ENCODE results near the gene CD101.

The CD101 gene

GRCh38 chr1:116984406-116985160, 17.0 kb upstream of the CD101 start:
- no peak for DNase-seq (ENCODE audit: low spot score)
- TF ChIP-seq CTCF (IDR thresholded peaks at IDR 0.05; ENCODE audit: borderline replicate concordance, control extremely low read depth, extremely low read depth, insufficient read depth, missing control alignments): no peak
- in situ Hi-C loops (cut with MboI; ENCODE audit: low sequenced_read_pairs, unreplicated experiment): no loop called here

GRCh38 chr1:116986421-116987255, 14.9 kb upstream of the CD101 start:
- no peak for TF ChIP-seq CTCF (IDR thresholded peaks at IDR 0.05; ENCODE audit: borderline replicate concordance, control extremely low read depth, extremely low read depth, insufficient read depth, missing control alignments)
- DNase-seq (ENCODE audit: low spot score): no peak
- in situ Hi-C loops (cut with MboI; ENCODE audit: low sequenced_read_pairs, unreplicated experiment): no loop called here

GRCh38 chr1:116987256-116987555, 14.4 kb upstream of the CD101 start:
- no peak for TF ChIP-seq CTCF (IDR thresholded peaks at IDR 0.05; ENCODE audit: borderline replicate concordance, control extremely low read depth, extremely low read depth, insufficient read depth, missing control alignments)
- in situ Hi-C loops (cut with MboI; ENCODE audit: low sequenced_read_pairs, unreplicated experiment): no loop called here
- DNase-seq (ENCODE audit: low spot score): no peak

GRCh38 chr1:116988248-116988647, 13.3 kb upstream of the CD101 start:
- in situ Hi-C loops (cut with MboI; ENCODE audit: low sequenced_read_pairs, unreplicated experiment): no loop called here
- no peak for TF ChIP-seq CTCF (IDR thresholded peaks at IDR 0.05; ENCODE audit: borderline replicate concordance, control extremely low read depth, extremely low read depth, insufficient read depth, missing control alignments)
- no peak for DNase-seq (ENCODE audit: low spot score)

GRCh38 chr1:116988908-116989307, 12.7 kb upstream of the CD101 start:
- TF ChIP-seq CTCF (IDR thresholded peaks at IDR 0.05; ENCODE audit: borderline replicate concordance, control extremely low read depth, extremely low read depth, insufficient read depth, missing control alignments): no peak
- no peak for DNase-seq (ENCODE audit: low spot score)
- in situ Hi-C loops (cut with MboI; ENCODE audit: low sequenced_read_pairs, unreplicated experiment): no loop called here

GRCh38 chr1:116989835-116990234, 11.7 kb upstream of the CD101 start:
- no peak for DNase-seq (ENCODE audit: low spot score)
- in situ Hi-C loops (cut with MboI; ENCODE audit: low sequenced_read_pairs, unreplicated experiment): no loop called here
- TF ChIP-seq CTCF (IDR thresholded peaks at IDR 0.05; ENCODE audit: borderline replicate concordance, control extremely low read depth, extremely low read depth, insufficient read depth, missing control alignments): no peak

All from GM13976 (cell line).